GM12878 (cell line): ENCODE results near the gene ADGRB2. TPM values are rescaled to one million over a fixed set of nuclear protein-coding genes. Genes with fewer than 3 reads are reported as not detected.

Experiments used
- ATAC-seq: fragments of 200-7000 bp; cut with Tn5 transposase; 3 replicates; pipeline ENCODE4 v1.9.1; 2020; ENCODE audit warnings: mild to moderate bottlenecking, moderate library complexity
- BruUV-seq: library from RNA; stranded (reverse); fragments of 400-500 nt; replicated peaks from 2 replicates; lab custom pipeline; 2021; lab: Mats Ljungman, UMichigan
- CTCF ChIA-PET: fragments of 300-600 bp; sonication (Branson Sonifier 250); formaldehyde crosslinking; extraction: SDS; loops from one replicate; lab custom pipeline; 2021; ENCODE audit warnings: inconsistent platforms; lab: Yijun Ruan, JAX
- POLR2A ChIA-PET: fragments of 350-600 bp; formaldehyde crosslinking; extraction: SDS; loops from one replicate; lab custom pipeline; 2021; ENCODE audit warnings: inconsistent platforms; lab: Charles Lee
- RAD21 ChIA-PET: fragments of 300-600 bp; sonication (Branson Sonifier 250); formaldehyde crosslinking; loops from one replicate; lab custom pipeline; 2023; ENCODE audit warnings: antibody characterized with exemption; ENCODE audit not compliant: unreplicated experiment; lab: Charles Lee
- SMC1A ChIA-PET: fragments of 300-600 bp; sonication (Branson Sonifier 250); formaldehyde crosslinking; loops from one replicate; lab custom pipeline; 2023; ENCODE audit not compliant: unreplicated experiment, uncharacterized antibody; lab: Charles Lee
- DNase-seq: peaks from one replicate; pipeline ENCODE4 v3.0.0-alpha.2; 2011; ENCODE audit warnings: low read depth, low spot score
- FAIRE-seq: peaks from 3 replicates; lab custom pipeline; 2011; peaks lifted over from hg19 to GRCh38; lab: Jason Lieb, UNC
- H2AFZ ChIP-seq: 2 replicates; pipeline ENCODE4 v1.6.0; 2011; ENCODE audit warnings: low read depth, low read length, control low read depth; ENCODE audit not compliant: control insufficient read depth
- H3K27ac ChIP-seq: 2 replicates; pipeline ENCODE4 v1.5.1; 2011; ENCODE audit warnings: control low read depth; ENCODE audit not compliant: control insufficient read depth, insufficient read depth
- H3K27me3 ChIP-seq, 2 experiments: replicated peaks in 1 of 2; 2 replicates each; pipeline versions ENCODE4 v1.6.0 to v1.6.1; 2011; ENCODE audit warnings: low read length in 1 of 2; ENCODE audit not compliant: control insufficient read depth in 2 of 2, insufficient read depth in 2 of 2
- H3K36me3 ChIP-seq, 2 experiments: 2 replicates each; pipeline ENCODE4 v1.5.1; 2011; ENCODE audit warnings: low read length in 1 of 2; ENCODE audit not compliant: control insufficient read depth in 2 of 2, insufficient read depth in 2 of 2
- H3K4me1 ChIP-seq: 2 replicates; pipeline ENCODE4 v1.6.1; 2011; ENCODE audit warnings: mild to moderate bottlenecking, low read length, moderate library complexity, mixed read lengths; ENCODE audit not compliant: control insufficient read depth, insufficient read depth
- H3K4me2 ChIP-seq: 2 replicates; pipeline ENCODE4 v1.6.0; 2011; ENCODE audit warnings: control low read depth; ENCODE audit not compliant: control insufficient read depth, insufficient read depth
- H3K4me3 ChIP-seq: fragments of 200-600 bp; sonication (generic); 2 replicates; pipeline ENCODE4 v1.5.1; 2016
- H3K79me2 ChIP-seq: 2 replicates; pipeline ENCODE4 v1.6.0; 2011; ENCODE audit warnings: low read length; ENCODE audit not compliant: control insufficient read depth, insufficient read depth
- H3K9ac ChIP-seq: 2 replicates; pipeline ENCODE4 v1.8.0; 2011; ENCODE audit warnings: low read length, control low read depth, mixed read lengths; ENCODE audit not compliant: control insufficient read depth, insufficient read depth
- H3K9me3 ChIP-seq: replicated peaks from 3 replicates; pipeline ENCODE4 v1.5.1; 2011; ENCODE audit warnings: mild to moderate bottlenecking, low read length; ENCODE audit not compliant: control insufficient read depth, insufficient read depth
- H4K20me1 ChIP-seq: 2 replicates; pipeline ENCODE4 v1.6.0; 2011; ENCODE audit not compliant: control insufficient read depth, insufficient read depth
- BHLHE40 ChIP-seq, 2 experiments: fragments of 450-650 bp in 1 of 2; IDR thresholded peaks; 2 replicates each; pipeline ENCODE4 v1.6.1; 2011 to 2017; ENCODE audit warnings: low read depth in 2 of 2, borderline replicate concordance in 1 of 2, improper control_type of control experiment in 1 of 2, low read length in 1 of 2, mild to moderate bottlenecking in 1 of 2
- HDAC6 ChIP-seq: fragments of 200-600 bp; sonication (generic); IDR thresholded peaks from one replicate; pipeline ENCODE4 v1.8.0; 2017; ENCODE audit warnings: antibody characterized with exemption; ENCODE audit not compliant: unreplicated experiment
- IRF4 ChIP-seq: IDR thresholded peaks from 2 replicates; pipeline ENCODE4 v1.6.1; 2011; ENCODE audit warnings: low read depth, low read length
- JUND ChIP-seq: IDR thresholded peaks from 2 replicates; pipeline ENCODE4 v1.6.1; 2012; ENCODE audit warnings: low read depth, mild to moderate bottlenecking, low read length, improper control_type of control experiment, moderate library complexity
- MTA2 ChIP-seq: fragments of 450-650 bp; IDR thresholded peaks from 2 replicates; pipeline ENCODE4 v1.6.1; 2016; ENCODE audit warnings: low read depth, mild to moderate bottlenecking, moderate library complexity
- NR2C2 ChIP-seq: IDR thresholded peaks from 2 replicates; pipeline ENCODE4 v1.6.1; 2011; ENCODE audit warnings: borderline replicate concordance, low read depth; ENCODE audit not compliant: control insufficient read depth, insufficient read length
- RB1 ChIP-seq: fragments of 450-650 bp; formaldehyde crosslinking; IDR thresholded peaks from 2 replicates; pipeline ENCODE4 v1.6.1; 2017; ENCODE audit warnings: mild to moderate bottlenecking, borderline replicate concordance
- SIN3A ChIP-seq: IDR thresholded peaks from 2 replicates; pipeline ENCODE4 v1.6.1; 2012; ENCODE audit warnings: low read depth, low read length, improper control_type of control experiment
- TARDBP ChIP-seq: IDR thresholded peaks from 2 replicates; pipeline ENCODE4 v1.6.1; 2016; ENCODE audit warnings: borderline replicate concordance
- TCF7 ChIP-seq: IDR thresholded peaks from 2 replicates; pipeline ENCODE4 v1.6.1; 2014; ENCODE audit warnings: antibody characterized with exemption, borderline replicate concordance
- YBX1 ChIP-seq: fragments of 450-650 bp; IDR thresholded peaks from 2 replicates; pipeline ENCODE4 v1.6.1; 2016; ENCODE audit warnings: antibody characterized with exemption
- WGBS: methylation state at CpG from one replicate; pipeline ENCODE4 v1.1.6; 2016; ENCODE audit warnings: low lambda C conversion rate; ENCODE audit not compliant: insufficient replicate concordance, insufficient coverage; ENCODE audit errors: missing lambda C conversion rate; 5-methylcytosine and 5-hydroxymethylcytosine counted together
- in situ Hi-C: fragments of 300-500 bp; cut with MboI; formaldehyde crosslinking; loops from 9 replicates; pipeline ENCODE4 v1.14.3; 2018; ENCODE audit warnings: mixed read lengths
- intact Hi-C: fragments of 100-400 bp; cut with micrococcal nuclease; formaldehyde crosslinking; loops from one replicate; pipeline ENCODE4 v1.14.2; 2022; ENCODE audit not compliant: unreplicated experiment
- polyA plus RNA-seq, 11 experiments: library from polyadenylated mRNA; depleted of rRNA in 4 of 11; unstranded in 6 of 11; stranded (reverse) in 5 of 11; fragments of >200 nt; fragmentation: Nextera tagmentation in 4 of 11; fragmentation: Illumina TruSeq in 1 of 11; extraction: Ambion mirVana in 4 of 11; extraction: Trizol in 1 of 11; gene quantifications; 1 replicate in 1 of 11; 2 replicates in 10 of 11; pipeline versions ENCODE4 v1.2.1 to v1.2.3, GENCODE V29; 2011 to 2016; ENCODE audit warnings: inconsistent platforms in 2 of 11, missing spikeins in 2 of 11, low read depth in 1 of 11
- total RNA-seq, 4 experiments: library from RNA; depleted of rRNA in 3 of 4; stranded (reverse); fragments of >200 nt in 3 of 4; fragmentation: Illumina TruSeq in 1 of 4; extraction: Trizol in 1 of 4; gene quantifications; 2 replicates each; pipeline versions ENCODE4 v1.2.1 to v1.2.3, GENCODE V29; 2013 to 2021
- TF ChIP-seq, protein P1 (sequence below): fragments of 450-650 bp; IDR thresholded peaks from 2 replicates; pipeline ENCODE4 v1.6.1; 2018; ENCODE audit warnings: borderline replicate concordance, mild to moderate bottlenecking; ENCODE audit not compliant: partially characterized antibody
- TF ChIP-seq, protein P2 (sequence below): fragments of 450-650 bp; IDR thresholded peaks from 2 replicates; pipeline ENCODE4 v1.6.1; 2017; ENCODE audit warnings: antibody characterized with exemption, mild to moderate bottlenecking, moderate library complexity

The ADGRB2 gene
- total and polyA plus RNA-seq, 10 of the 15 experiments (the other 5 are each of a cell fraction or from before 2014, with no cell fraction given): 0.11 to 0.33 (median 0.18) TPM; not detected in 4

DNA sequence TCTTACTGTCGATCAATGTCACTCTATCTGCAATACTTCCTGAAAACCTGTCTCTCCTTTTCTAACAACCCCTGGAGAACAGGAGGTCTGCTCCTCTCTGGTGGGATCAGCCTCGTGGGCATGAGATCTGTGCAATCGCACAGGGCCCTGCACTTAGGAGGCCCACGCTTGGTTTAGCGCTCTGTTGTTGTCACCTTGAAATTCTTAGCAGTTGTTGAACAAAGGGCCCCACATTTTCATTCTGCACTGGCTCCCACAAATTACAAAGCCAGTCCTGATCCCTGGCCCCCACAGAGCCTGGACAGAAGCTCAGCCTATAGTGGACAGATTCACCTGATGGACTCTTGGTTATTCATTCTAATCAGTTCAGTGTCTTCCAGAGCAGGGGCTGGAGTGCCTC is 33.1 kb upstream of the ADGRB2 start:
- no peak overlapping the region for H3K4me2 ChIP-seq
- no peak for FAIRE-seq
- H3K9ac ChIP-seq: no peak overlapping the region
- H3K27ac ChIP-seq: no peak overlapping the region
- ChIA-PET CTCF (interaction anchor here (0.6 to 5.5 kb wide), 2 partner anchors 8 to 321 kb away, joined by 3 to 27 read pairs; no protein-coding TSS in a partner anchor), RAD21 (no interaction called here), SMC1A (no interaction called here)
- in situ Hi-C loops: loop anchor here (5.0 kb wide), 1 partner anchor 140 kb away; no protein-coding TSS in a partner anchor
- H3K4me1 ChIP-seq: no peaks in the 10 kb centered on the region
- BruUV-seq: no TSS peak
- intact Hi-C loops: no loop called here
- H3K4me3 ChIP-seq: no peak overlapping the region
- H3K36me3 ChIP-seq: no peaks in the 10 kb centered on the region
- DNase-seq: no peak
- H3K79me2 ChIP-seq: no peaks in the 10 kb centered on the region
- peaks cover 0 to 4% of the 10 kb centered on the region in 2 experiments for H3K27me3 ChIP-seq
- H3K9me3 ChIP-seq: no peaks in the 10 kb centered on the region
- no peak for ATAC-seq
- WGBS: 57% methylated on average over 5 of the region's 5 CpGs
- H2AFZ ChIP-seq: no peak overlapping the region
- TF ChIP-seq YBX1 (no peak), HDAC6 (no peak), BHLHE40 (IDR thresholded peaks at IDR 0.05; ENCODE audit: borderline replicate concordance in 1 of 2, low read depth in 2 of 2, low read length in 1 of 2) (no peak), IRF4 (no peak), TCF7 (no peak), NR2C2 (no peak), RB1 (no peak), TARDBP (no peak), MTA2 (no peak), SIN3A (no peak), JUND (no peak)
- TF ChIP-seq, protein P1, sequence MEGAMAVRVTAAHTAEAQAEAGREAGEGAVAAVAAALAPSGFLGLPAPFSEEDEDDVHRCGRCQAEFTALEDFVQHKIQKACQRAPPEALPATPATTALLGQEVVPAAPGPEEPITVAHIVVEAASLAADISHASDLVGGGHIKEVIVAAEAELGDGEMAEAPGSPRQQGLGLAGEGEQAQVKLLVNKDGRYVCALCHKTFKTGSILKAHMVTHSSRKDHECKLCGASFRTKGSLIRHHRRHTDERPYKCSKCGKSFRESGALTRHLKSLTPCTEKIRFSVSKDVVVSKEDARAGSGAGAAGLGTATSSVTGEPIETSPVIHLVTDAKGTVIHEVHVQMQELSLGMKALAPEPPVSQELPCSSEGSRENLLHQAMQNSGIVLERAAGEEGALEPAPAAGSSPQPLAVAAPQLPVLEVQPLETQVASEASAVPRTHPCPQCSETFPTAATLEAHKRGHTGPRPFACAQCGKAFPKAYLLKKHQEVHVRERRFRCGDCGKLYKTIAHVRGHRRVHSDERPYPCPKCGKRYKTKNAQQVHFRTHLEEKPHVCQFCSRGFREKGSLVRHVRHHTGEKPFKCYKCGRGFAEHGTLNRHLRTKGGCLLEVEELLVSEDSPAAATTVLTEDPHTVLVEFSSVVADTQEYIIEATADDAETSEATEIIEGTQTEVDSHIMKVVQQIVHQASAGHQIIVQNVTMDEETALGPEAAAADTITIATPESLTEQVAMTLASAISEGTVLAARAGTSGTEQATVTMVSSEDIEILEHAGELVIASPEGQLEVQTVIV: no peak
- TF ChIP-seq, protein P2, sequence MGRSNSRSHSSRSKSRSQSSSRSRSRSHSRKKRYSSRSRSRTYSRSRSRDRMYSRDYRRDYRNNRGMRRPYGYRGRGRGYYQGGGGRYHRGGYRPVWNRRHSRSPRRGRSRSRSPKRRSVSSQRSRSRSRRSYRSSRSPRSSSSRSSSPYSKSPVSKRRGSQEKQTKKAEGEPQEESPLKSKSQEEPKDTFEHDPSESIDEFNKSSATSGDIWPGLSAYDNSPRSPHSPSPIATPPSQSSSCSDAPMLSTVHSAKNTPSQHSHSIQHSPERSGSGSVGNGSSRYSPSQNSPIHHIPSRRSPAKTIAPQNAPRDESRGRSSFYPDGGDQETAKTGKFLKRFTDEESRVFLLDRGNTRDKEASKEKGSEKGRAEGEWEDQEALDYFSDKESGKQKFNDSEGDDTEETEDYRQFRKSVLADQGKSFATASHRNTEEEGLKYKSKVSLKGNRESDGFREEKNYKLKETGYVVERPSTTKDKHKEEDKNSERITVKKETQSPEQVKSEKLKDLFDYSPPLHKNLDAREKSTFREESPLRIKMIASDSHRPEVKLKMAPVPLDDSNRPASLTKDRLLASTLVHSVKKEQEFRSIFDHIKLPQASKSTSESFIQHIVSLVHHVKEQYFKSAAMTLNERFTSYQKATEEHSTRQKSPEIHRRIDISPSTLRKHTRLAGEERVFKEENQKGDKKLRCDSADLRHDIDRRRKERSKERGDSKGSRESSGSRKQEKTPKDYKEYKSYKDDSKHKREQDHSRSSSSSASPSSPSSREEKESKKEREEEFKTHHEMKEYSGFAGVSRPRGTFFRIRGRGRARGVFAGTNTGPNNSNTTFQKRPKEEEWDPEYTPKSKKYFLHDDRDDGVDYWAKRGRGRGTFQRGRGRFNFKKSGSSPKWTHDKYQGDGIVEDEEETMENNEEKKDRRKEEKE: no peak
- TF ChIP-seq, all 136 proteins: peak for 0
- POLR2A ChIA-PET: no interaction called here
- H4K20me1 ChIP-seq: no peaks in the 10 kb centered on the region
